Type B pancreatic cell (in vitro differentiated cells): ENCODE data around the gene EHMT2. TPM values are rescaled to one million over a fixed set of nuclear protein-coding genes. Genes with fewer than 3 reads are reported as not detected.

ENCODE experiments used
- DNase-seq: peaks from one replicate; pipeline ENCODE4 v3.0.0; 2021; ENCODE audit warnings: mixed read lengths; ENCODE audit not compliant: unreplicated experiment; ENCODE audit errors: extremely low spot score
- H3K27ac Mint-ChIP-seq: 2 replicates; pipeline ENCODE4 v1.8.0; 2021; ENCODE audit warnings: mild to moderate bottlenecking, mixed read lengths
- H3K27me3 Mint-ChIP-seq: 2 replicates; pipeline ENCODE4 v1.8.0; 2021; ENCODE audit warnings: mixed read lengths
- H3K36me3 Mint-ChIP-seq: 2 replicates; pipeline ENCODE4 v1.8.0; 2021; ENCODE audit warnings: mixed read lengths
- H3K4me1 Mint-ChIP-seq: one replicate; pipeline ENCODE4 v1.8.0; 2021; ENCODE audit warnings: mixed read lengths; ENCODE audit not compliant: unreplicated experiment
- H3K4me3 Mint-ChIP-seq: 2 replicates; pipeline ENCODE4 v1.8.0; 2021; ENCODE audit warnings: mild to moderate bottlenecking, mixed read lengths
- H3K9me3 Mint-ChIP-seq: 2 replicates; pipeline ENCODE4 v1.8.0; 2021; ENCODE audit warnings: mixed read lengths
- total RNA-seq: library from RNA; stranded (reverse); gene quantifications from 2 replicates; pipeline ENCODE4 v1.2.1, GENCODE V29; 2021; ENCODE audit warnings: low replicate concordance
- TF ChIP-seq, protein P1 (sequence below): fragments of 200-600 bp; sonication (generic); conservative IDR thresholded peaks from 2 replicates; pipeline ENCODE4 v1.5.0; 2021; ENCODE audit warnings: antibody characterized with exemption, mild to moderate bottlenecking

Gene EHMT2
- total RNA-seq, 1 donor from 2014 or later, result 136 TPM

DNA sequence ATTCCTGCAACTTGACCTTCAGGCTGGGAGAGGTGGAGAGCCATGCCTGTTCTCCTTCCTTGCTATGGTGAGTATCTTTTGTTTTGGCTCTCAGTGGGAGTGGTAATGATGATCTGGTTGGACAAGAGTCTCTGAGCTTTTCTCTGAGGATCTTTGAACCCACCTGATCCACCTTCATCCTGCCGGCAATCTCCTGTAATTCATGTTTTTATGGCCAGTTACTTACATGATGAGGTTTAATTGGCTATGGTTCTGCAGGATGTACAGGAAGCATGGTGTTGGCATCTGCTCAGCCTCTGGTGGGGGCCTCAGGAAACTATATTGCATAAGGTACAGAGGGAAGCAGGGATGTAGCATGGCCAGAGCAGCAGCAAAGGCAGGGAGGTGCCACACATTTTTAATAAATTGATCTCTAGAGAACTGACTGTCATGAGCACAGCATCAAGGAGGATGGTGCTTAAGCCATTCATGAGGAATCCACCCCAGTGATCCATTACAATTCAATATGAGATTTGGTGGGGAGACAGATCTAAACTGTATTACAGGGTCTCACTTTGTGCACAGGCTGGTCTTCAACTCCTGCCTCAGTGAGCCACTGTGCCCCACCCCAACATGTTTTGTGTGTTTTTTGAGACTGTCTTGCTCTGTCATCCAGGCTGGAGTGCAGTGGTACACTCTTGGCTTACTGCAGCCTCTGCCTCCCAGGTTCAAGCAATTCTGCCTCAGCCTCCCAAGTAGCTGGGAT, 60.0 kb downstream of the EHMT2 start:
- Mint-ChIP-seq H3K27me3 (no peaks in the 10 kb centered on the region), H3K27ac (peak overlapping the region; percentile 99), H3K9me3 (no peaks in the 10 kb centered on the region), H3K36me3 (peaks cover 43% of the 10 kb centered on the region), H3K4me3 (peak overlapping the region; percentile 98), H3K4me1 (peaks cover 35% of the 10 kb centered on the region)
- DNase-seq, result no peak
- TF ChIP-seq, protein P1, sequence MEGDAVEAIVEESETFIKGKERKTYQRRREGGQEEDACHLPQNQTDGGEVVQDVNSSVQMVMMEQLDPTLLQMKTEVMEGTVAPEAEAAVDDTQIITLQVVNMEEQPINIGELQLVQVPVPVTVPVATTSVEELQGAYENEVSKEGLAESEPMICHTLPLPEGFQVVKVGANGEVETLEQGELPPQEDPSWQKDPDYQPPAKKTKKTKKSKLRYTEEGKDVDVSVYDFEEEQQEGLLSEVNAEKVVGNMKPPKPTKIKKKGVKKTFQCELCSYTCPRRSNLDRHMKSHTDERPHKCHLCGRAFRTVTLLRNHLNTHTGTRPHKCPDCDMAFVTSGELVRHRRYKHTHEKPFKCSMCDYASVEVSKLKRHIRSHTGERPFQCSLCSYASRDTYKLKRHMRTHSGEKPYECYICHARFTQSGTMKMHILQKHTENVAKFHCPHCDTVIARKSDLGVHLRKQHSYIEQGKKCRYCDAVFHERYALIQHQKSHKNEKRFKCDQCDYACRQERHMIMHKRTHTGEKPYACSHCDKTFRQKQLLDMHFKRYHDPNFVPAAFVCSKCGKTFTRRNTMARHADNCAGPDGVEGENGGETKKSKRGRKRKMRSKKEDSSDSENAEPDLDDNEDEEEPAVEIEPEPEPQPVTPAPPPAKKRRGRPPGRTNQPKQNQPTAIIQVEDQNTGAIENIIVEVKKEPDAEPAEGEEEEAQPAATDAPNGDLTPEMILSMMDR, result no peak

DNA sequence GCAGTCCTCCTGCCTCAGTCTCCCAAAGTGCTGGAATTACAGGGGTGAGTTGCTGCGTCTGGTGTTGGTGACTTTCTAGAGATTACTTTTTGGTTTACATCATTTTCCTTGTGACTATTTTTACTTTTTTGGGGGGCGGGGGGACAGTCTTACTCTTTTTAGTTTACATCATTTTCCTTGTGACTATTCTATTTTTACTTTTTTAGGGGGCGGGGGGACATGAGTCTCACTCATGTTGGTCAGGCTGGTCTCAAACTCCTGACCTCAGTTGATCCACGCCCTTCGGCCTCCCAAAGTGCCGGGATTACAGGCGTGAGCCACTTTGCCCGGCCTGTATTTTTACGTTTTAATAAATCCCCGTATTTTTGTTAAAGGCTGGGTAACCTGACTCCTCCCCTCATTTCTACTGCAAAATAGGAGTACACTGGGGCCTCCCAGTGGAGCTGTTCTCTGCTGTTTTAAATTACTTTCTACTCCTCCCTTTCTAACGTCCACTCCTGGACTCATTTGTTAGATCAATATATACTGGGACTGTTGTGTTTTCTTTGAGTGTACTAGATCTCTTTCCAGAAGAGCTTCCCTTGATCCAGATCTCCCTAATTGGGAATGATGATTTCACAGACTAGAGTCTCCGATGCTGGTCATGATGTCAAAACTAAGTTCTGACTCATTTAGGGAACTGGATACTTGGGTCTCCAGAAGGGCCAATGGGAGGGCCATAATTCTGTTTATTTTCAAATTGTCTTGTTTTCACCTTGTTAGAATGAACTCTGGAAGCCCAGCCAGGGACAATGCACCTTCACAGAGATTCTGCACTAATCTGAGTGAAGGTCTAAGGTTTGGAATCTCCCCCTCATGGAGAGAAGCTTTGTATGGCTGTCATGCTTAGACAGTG, 60.8 kb downstream of the EHMT2 start:
- Mint-ChIP-seq H3K4me3 (peak overlapping the region; percentile 98), H3K36me3 (peaks cover 43% of the 10 kb centered on the region), H3K4me1 (peaks cover 35% of the 10 kb centered on the region), H3K27ac (peak overlapping the region; percentile 99), H3K9me3 (no peaks in the 10 kb centered on the region), H3K27me3 (no peaks in the 10 kb centered on the region)
- DNase-seq, result no peak
- TF ChIP-seq, protein P1, result peak; percentile 4

DNA sequence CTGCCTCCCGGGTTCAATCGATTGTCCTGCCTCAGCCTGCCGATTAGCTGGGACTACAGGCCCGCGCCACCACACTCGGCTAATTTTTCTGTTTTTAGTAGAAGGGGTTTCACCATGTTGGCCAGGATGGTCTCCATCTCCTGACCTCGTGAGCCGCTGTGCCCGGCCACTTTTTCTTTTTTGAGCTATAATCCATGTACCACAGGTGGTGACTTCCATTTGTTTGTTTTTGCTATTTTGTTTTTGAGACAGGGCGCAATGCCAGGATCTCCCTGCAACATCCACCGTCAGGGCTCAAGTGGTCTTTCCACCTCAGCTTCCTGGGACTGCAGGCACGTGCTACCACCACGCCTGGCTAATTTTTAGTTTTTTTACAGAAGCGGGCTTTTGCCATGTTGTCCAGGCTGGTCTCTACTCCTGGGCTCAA, 61.4 kb downstream of the EHMT2 start:
- Mint-ChIP-seq H3K9me3 (no peaks in the 10 kb centered on the region), H3K4me1 (peaks cover 35% of the 10 kb centered on the region), H3K4me3 (peak overlapping the region; percentile 98), H3K27ac (peak overlapping the region; percentile 99), H3K36me3 (peaks cover 43% of the 10 kb centered on the region), H3K27me3 (no peaks in the 10 kb centered on the region)
- no peak for DNase-seq
- TF ChIP-seq, protein P1, result peak; percentile 4

DNA sequence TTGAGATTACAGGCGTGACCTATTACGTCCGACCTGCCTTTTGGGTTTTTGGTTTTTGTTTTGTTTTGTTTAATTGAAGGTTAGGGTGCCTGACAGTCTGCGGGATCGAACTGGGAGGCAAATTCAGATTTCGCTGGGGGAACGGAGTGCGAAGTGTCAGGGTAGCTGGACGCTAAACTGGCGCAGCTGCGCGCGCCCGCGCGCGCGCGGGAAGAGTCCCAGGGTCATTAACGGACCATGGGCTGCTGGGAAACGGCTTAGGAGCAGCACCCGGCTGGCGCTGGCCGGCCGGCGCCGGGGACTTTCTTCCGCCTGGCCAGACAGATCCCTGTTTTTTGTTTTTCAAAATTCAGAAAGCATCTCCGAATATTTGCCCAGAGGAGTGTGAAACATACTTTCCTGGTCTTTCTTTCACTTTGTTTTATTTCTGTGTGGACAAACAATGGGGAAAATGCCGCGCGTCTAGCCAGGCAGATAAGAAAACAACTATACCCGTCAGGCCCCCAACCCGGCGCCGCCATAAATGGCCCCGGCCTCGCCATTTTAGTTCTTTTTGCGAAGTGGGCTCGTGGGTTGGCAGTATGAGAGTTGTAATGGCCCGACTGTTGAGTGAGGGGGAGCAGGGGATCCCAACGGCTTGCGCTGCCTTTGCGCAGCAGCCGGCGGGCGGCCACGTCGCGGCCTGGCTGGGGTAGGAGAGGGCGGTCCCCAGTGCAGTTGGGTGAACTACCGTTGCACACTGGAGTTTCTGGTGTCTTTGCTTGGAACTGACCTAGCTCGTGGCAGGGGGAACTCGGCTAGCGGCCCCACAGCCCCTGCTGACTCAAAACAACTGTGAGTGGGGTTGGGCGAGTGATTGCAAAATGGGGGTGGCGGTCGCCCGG, 62.9 kb downstream of the EHMT2 start:
- Mint-ChIP-seq H3K27me3 (no peaks in the 10 kb centered on the region), H3K27ac (peak overlapping the region; percentile 99), H3K4me3 (peak overlapping the region; percentile 98), H3K4me1 (peaks cover 48% of the 10 kb centered on the region), H3K9me3 (no peaks in the 10 kb centered on the region), H3K36me3 (peaks cover 37% of the 10 kb centered on the region)
- TF ChIP-seq, protein P1, result no peak
- peak; percentile 86 for DNase-seq
